Colonic mucosa (tissue), 4 donors: ENCODE results near the gene OR2L5. TPM values are rescaled to one million over a fixed set of nuclear protein-coding genes. Genes with fewer than 3 reads are reported as not detected.

Experiments used
- DNase-seq: peaks from one replicate; pipeline ENCODE4 v3.0.0-alpha.2; 2020
- H3K27ac ChIP-seq: fragments of 200-600 bp; one replicate; pipeline ENCODE4 v1.8.0; 2021
- H3K27me3 ChIP-seq: fragments of 200-600 bp; one replicate; pipeline ENCODE4 v1.8.0; 2021
- H3K36me3 ChIP-seq: fragments of 200-600 bp; one replicate; pipeline ENCODE4 v1.8.0; 2021
- H3K4me1 ChIP-seq: fragments of 200-600 bp; one replicate; pipeline ENCODE4 v1.8.0; 2021; ENCODE audit warnings: mild to moderate bottlenecking
- H3K4me3 ChIP-seq: fragments of 200-600 bp; one replicate; pipeline ENCODE4 v1.8.0; 2021
- H3K9ac ChIP-seq, 2 donors: one replicate each; pipeline ENCODE4 v1.7.0; 2013; ENCODE audit warnings: control low read depth in 2 of 2, low read depth in 2 of 2, low read length in 2 of 2
- H3K9me3 ChIP-seq: fragments of 200-600 bp; one replicate; pipeline ENCODE4 v1.8.0; 2021
- CTCF ChIP-seq: fragments of 200-600 bp; IDR thresholded peaks from one replicate; pipeline ENCODE4 v1.8.0; 2022; ENCODE audit warnings: antibody characterized with exemption, mild to moderate bottlenecking
- intact Hi-C: fragments of 100-400 bp; cut with DNase I; formaldehyde crosslinking; loops from one replicate; pipeline ENCODE4 v1.14.1; 2022
- total RNA-seq, 2 donors: library from RNA; stranded (reverse); fragmentation: NEBNext Ultra II Directional in 1 of 2; extraction: Animal tissue kit (Norgen Biotek cat#: 25700) in 1 of 2; gene quantifications; one replicate each; pipeline ENCODE4 v1.2.1, GENCODE V29; 2021
- donor health status: healthy.
- donor health status: DM: no; HTN: no; CAD: no.
- donor health status: DM: no; HTN: no; CAD: no.

The OR2L5 gene, protein sequence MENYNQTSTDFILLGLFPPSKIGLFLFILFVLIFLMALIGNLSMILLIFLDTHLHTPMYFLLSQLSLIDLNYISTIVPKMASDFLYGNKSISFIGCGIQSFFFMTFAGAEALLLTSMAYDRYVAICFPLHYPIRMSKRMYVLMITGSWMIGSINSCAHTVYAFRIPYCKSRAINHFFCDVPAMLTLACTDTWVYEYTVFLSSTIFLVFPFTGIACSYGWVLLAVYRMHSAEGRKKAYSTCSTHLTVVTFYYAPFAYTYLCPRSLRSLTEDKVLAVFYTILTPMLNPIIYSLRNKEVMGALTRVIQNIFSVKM
- total RNA-seq, result not detected

GRCh38 chr1:248013229-248013710, at the start of gene OR2L5:
Gene OR2L5 (plus strand): TSS chr1:248013660. CDS start chr1:248021948, 8,288 bp downstream.
- no peaks in the 10 kb centered on the region for H3K27me3 ChIP-seq
- no peak within 1 kb of the TSS for H3K4me3 ChIP-seq
- no peak within 1 kb of the TSS for H3K9ac ChIP-seq
- TF ChIP-seq CTCF, result no peak
- no peaks in the 10 kb centered on the region for H3K9me3 ChIP-seq
- intact Hi-C loops, result no loop called here
- H3K4me1 ChIP-seq, result no peaks in the 10 kb centered on the region
- DNase-seq, result no peak
- H3K27ac ChIP-seq, result no peak within 1 kb of the TSS
- H3K36me3 ChIP-seq, result no peaks in the 10 kb centered on the region

GRCh38 chr1:247964933-247965332, 48.5 kb upstream of the OR2L5 start, which contains the start of gene OR2AK2:
Gene OR2AK2 (plus strand): TSS chr1:247965233. CDS start chr1:247965377, 144 bp downstream.
- Histone ChIP-seq H3K4me3 (no peak within 1 kb of the TSS), H3K27me3 (no peaks in the 10 kb centered on the region), H3K27ac (no peak within 1 kb of the TSS), H3K9me3 (no peaks in the 10 kb centered on the region), H3K9ac (no peak within 1 kb of the TSS), H3K36me3 (no peaks in the 10 kb centered on the region), H3K4me1 (no peaks in the 10 kb centered on the region)
- DNase-seq, result no peak
- no peak for TF ChIP-seq CTCF
- intact Hi-C loops, result no loop called here

DNA sequence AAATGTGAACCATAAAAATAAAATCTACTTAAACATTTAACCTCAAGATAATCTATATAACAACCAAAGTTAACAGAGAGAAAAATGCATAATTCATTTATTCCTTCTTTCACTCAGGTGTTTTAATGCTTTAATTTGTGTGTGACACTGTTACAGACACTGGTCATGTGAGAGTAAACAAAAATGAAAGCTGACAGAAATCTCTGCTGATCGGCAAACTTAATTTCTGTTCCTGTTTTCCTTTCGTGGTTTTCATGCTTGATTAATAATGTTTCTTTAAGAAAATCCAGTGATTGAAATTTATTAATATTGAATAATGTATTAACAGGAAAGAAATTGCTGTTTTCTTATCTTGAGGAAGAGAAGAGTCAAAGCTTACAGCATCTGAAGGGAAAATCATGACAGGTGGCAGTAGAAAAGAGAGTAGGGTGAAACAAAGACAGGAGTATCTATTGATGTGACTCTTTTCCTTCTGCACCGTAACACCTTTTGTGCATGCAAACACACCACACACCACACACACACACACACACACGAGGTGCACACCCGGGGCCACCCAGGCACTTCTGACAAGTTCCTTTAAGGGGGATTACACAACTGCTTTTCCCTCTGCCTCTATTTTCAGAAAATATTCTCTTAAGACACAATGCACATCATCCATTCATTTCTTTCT, 46.8 kb upstream of the OR2L5 start:
- no peak for DNase-seq
- intact Hi-C loops, result no loop called here

DNA sequence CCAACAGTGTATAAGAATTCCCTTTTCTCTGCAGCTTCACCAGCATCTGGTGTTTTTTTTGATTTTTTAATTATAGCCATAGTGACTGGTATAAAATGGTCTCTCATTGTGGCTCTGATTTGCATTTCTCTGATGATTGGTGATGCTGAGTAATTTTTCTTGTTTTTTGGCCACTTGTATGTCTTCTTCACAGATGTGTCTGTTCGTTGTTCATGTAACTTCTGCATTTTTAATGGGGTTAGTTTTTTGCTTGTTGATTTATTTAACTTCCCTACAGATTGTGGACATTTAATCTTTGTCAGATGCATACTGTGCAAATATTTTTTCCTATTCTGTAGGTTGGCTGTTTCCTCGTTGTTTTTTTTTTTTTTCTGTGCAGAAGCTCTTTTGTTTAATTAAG, 20.5 kb upstream of the OR2L5 start:
- intact Hi-C loops, result no loop called here
- H3K4me1 ChIP-seq, result no peaks in the 10 kb centered on the region
- no peak overlapping the region for H3K4me3 ChIP-seq
- no peak for DNase-seq
- no peak overlapping the region for H3K27ac ChIP-seq
- no peaks in the 10 kb centered on the region for H3K9me3 ChIP-seq
- no peak overlapping the region for H3K9ac ChIP-seq
- TF ChIP-seq CTCF, result no peak
- H3K27me3 ChIP-seq, result no peaks in the 10 kb centered on the region
- H3K36me3 ChIP-seq, result no peaks in the 10 kb centered on the region

More for the DNA sequence above, 46.8 kb upstream of the OR2L5 start:
- Histone ChIP-seq H3K4me1 (no peaks in the 10 kb centered on the region), H3K27ac (no peak overlapping the region), H3K9ac (no peak overlapping the region), H3K4me3 (no peak overlapping the region), H3K9me3 (no peaks in the 10 kb centered on the region), H3K36me3 (no peaks in the 10 kb centered on the region), H3K27me3 (no peaks in the 10 kb centered on the region)
- TF ChIP-seq CTCF, result no peak

DNA sequence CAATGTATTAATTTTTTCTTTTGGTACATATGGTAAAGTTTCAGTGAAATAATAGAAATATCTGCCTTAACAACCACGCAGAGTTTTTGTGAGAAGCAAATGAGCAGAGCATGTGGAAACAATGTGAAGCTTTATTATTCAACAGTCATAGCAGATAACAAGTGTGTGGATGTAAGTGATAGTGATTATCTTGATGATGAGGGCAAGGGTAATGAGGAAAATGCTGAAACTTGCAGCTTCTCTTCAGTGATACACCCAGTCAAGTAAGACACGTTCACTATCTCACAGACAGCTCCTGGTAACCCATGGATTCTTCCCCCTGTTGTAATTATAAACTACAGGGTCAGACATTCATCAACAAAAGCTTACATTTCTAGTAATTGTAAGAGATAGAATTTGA, 14.6 kb upstream of the OR2L5 start:
- no peak overlapping the region for H3K9ac ChIP-seq
- no peaks in the 10 kb centered on the region for H3K27me3 ChIP-seq
- TF ChIP-seq CTCF, result no peak
- intact Hi-C loops, result no loop called here
- H3K27ac ChIP-seq, result no peak overlapping the region
- H3K36me3 ChIP-seq, result no peaks in the 10 kb centered on the region
- H3K4me3 ChIP-seq, result no peak overlapping the region
- no peaks in the 10 kb centered on the region for H3K9me3 ChIP-seq
- no peak for DNase-seq
- H3K4me1 ChIP-seq, result no peaks in the 10 kb centered on the region
